ENCODE results near the gene PIM3. TPM values are rescaled to one million over a fixed set of nuclear protein-coding genes. Genes with fewer than 3 reads are reported as not detected.

Gene PIM3
- total and polyA plus RNA-seq, 4 donors: 14.5 to 44.0 (median 28.1) TPM

DNA sequence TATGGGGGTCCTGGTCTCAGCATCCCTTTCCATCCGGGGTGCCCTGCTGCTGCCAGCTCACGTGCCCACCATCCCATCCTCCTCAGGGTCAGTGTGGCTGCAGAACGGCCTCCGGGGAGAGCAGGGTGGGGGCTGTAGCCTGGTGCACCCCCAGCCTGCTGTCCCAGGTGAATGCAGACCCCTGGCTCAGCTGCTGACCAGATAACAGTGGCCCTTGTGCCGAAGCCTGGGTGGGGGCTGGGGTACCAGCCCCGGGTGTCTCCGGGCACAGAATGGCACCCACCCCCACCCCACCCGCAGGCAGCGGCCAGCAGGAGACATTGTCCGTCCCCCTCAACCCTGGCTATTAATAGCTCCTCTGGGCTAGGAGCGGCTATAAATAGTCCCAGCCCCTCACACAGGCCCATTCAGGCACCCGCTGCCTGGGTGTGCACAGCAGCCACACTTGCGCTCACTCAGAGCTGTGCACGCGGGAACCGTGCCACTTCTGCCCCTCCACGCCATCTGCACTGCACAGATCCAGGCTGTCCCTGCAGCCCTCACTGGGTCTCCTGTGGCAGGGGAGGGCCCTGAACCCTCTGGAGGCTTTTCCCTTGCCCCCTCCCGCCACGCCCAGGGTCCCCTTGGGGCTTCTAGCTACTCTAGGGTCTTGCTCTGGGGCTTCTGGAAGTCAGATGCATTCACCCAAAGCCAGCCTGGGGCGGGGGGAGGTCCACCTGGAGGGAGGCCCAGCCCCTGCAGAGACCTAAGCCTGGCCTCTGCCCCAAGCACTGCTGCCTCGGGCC, 23.4 kb upstream of the PIM3 start:
- Histone ChIP-seq H3K9ac (ENCODE audit: low read depth in 1 of 2, low read length in 2 of 2) (no peak overlapping the region), H3K4me1 (ENCODE audit: control insufficient read depth in 4 of 4, insufficient read depth in 4 of 4, low read length in 3 of 4) (peaks cover 5 to 41% (median 31%) of the 10 kb centered on the region in 4 donors), H3K36me3 (ENCODE audit: control insufficient read depth in 4 of 4, insufficient read depth in 3 of 4, low read depth in 1 of 4, low read length in 3 of 4) (no peaks in the 10 kb centered on the region), H3K27me3 (ENCODE audit: control insufficient read depth in 4 of 4, insufficient read depth in 4 of 4, low read length in 3 of 4) (no peaks in the 10 kb centered on the region), H3K27ac (ENCODE audit: low read depth in 1 of 2, low read length in 2 of 2) (peak overlapping the region; percentile 74), H3K4me3 (ENCODE audit: low read depth in 1 of 3, low read length in 3 of 3) (no peak overlapping the region), H3K9me3 (ENCODE audit: control insufficient read depth in 4 of 4, low read length in 3 of 4) (no peaks in the 10 kb centered on the region)
- DNase-seq (ENCODE audit: low spot score): no peak
- TF ChIP-seq, protein P1, sequence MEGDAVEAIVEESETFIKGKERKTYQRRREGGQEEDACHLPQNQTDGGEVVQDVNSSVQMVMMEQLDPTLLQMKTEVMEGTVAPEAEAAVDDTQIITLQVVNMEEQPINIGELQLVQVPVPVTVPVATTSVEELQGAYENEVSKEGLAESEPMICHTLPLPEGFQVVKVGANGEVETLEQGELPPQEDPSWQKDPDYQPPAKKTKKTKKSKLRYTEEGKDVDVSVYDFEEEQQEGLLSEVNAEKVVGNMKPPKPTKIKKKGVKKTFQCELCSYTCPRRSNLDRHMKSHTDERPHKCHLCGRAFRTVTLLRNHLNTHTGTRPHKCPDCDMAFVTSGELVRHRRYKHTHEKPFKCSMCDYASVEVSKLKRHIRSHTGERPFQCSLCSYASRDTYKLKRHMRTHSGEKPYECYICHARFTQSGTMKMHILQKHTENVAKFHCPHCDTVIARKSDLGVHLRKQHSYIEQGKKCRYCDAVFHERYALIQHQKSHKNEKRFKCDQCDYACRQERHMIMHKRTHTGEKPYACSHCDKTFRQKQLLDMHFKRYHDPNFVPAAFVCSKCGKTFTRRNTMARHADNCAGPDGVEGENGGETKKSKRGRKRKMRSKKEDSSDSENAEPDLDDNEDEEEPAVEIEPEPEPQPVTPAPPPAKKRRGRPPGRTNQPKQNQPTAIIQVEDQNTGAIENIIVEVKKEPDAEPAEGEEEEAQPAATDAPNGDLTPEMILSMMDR (IDR thresholded peaks at IDR 0.05; ENCODE audit: low read depth, low read length, missing input control): no peak
- peak; percentile 37 for TF ChIP-seq TAF1 (conservative IDR thresholded peaks at IDR 0.05)
- WGBS: 73% methylated on average over 21 of the region's 21 CpGs

DNA sequence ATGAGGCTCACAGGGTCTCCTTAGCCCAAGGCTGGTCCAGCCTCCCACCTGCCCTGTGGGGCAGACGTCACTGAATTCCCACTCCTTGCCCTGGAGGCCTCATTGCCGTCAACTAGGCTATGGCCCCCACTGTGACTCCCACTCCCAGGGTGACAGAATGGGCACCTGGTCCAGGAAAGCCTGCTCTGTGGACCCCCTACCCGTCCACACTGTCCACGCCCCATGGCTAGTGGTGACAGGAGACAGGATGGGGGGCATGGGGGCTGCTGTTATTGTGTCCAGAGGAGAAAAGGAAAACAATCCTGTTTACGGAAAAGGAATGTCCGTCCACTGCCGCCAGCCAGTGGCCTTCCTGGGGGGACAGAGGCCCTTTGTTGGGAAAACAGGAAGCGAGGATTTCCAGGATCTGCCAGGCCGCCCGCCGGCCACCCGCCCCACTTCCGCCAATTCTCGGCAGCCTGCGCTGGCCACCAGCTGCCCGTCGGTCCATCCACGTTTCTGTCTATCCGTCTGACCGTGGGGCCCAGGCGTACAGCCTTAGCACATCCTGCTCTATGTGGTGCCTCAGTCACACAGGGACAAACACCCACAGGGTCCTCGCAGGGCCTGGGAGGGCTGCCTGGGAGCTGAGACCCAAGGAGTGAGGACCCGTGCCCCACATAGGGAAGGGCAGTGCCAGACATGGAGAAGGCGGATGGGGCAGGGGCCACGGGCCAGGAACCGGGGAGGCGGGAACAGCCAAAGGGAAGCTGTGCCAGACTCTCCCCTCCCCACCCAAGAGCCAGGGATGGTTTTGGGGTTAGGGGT, 22.6 kb upstream of the PIM3 start:
- Histone ChIP-seq H3K9me3 (ENCODE audit: control insufficient read depth in 4 of 4, low read length in 3 of 4) (no peaks in the 10 kb centered on the region), H3K9ac (ENCODE audit: low read depth in 1 of 2, low read length in 2 of 2) (no peak overlapping the region), H3K36me3 (ENCODE audit: control insufficient read depth in 4 of 4, insufficient read depth in 3 of 4, low read depth in 1 of 4, low read length in 3 of 4) (no peaks in the 10 kb centered on the region), H3K4me1 (ENCODE audit: control insufficient read depth in 4 of 4, insufficient read depth in 4 of 4, low read length in 3 of 4) (peaks cover 5 to 41% (median 31%) of the 10 kb centered on the region in 4 donors), H3K4me3 (ENCODE audit: low read depth in 1 of 3, low read length in 3 of 3) (no peak overlapping the region), H3K27me3 (ENCODE audit: control insufficient read depth in 4 of 4, insufficient read depth in 4 of 4, low read length in 3 of 4) (no peaks in the 10 kb centered on the region), H3K27ac (ENCODE audit: low read depth in 1 of 2, low read length in 2 of 2) (peak overlapping the region; percentile 68 to 74)
- no peak for DNase-seq (ENCODE audit: low spot score)
- 81% methylated on average over 27 of the region's 27 CpGs for WGBS
- no peak for TF ChIP-seq HNF4G (IDR thresholded peaks at IDR 0.05)
- no peak for TF ChIP-seq FOXA2 (IDR thresholded peaks at IDR 0.05)
- peak in 1 of 2 donors; percentile 24 for TF ChIP-seq RXRA (IDR thresholded peaks at IDR 0.05)
- TF ChIP-seq, protein P2, sequence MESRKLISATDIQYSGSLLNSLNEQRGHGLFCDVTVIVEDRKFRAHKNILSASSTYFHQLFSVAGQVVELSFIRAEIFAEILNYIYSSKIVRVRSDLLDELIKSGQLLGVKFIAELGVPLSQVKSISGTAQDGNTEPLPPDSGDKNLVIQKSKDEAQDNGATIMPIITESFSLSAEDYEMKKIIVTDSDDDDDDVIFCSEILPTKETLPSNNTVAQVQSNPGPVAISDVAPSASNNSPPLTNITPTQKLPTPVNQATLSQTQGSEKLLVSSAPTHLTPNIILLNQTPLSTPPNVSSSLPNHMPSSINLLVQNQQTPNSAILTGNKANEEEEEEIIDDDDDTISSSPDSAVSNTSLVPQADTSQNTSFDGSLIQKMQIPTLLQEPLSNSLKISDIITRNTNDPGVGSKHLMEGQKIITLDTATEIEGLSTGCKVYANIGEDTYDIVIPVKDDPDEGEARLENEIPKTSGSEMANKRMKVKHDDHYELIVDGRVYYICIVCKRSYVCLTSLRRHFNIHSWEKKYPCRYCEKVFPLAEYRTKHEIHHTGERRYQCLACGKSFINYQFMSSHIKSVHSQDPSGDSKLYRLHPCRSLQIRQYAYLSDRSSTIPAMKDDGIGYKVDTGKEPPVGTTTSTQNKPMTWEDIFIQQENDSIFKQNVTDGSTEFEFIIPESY (IDR thresholded peaks at IDR 0.05): no peak
- TF ChIP-seq ATF3 (IDR thresholded peaks at IDR 0.05): no peak
- TF ChIP-seq SP1 (IDR thresholded peaks at IDR 0.05): peak; percentile 59
- TF ChIP-seq, protein P3, sequence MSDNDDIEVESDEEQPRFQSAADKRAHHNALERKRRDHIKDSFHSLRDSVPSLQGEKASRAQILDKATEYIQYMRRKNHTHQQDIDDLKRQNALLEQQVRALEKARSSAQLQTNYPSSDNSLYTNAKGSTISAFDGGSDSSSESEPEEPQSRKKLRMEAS (IDR thresholded peaks at IDR 0.05): no peak
- peak; percentile 71 for TF ChIP-seq NR2F2 (IDR thresholded peaks at IDR 0.05)
- peak in 1 of 2 donors; percentile 47 for TF ChIP-seq EGR1 (IDR thresholded peaks at IDR 0.05; ENCODE audit: low read depth in 2 of 2)
- TF ChIP-seq HNF4A (conservative IDR thresholded peaks at IDR 0.05): no peak
- no peak for TF ChIP-seq TAF1 (conservative IDR thresholded peaks at IDR 0.05)
- TF ChIP-seq RAD21 (IDR thresholded peaks at IDR 0.05): peak in 1 of 2 donors; percentile 21
- TF ChIP-seq YY1 (IDR thresholded peaks at IDR 0.05): no peak
- peak in 1 of 2 donors; percentile 46 for TF ChIP-seq GABPA (IDR thresholded peaks at IDR 0.05 in 1 of 2, conservative IDR thresholded peaks at IDR 0.05 in 1 of 2)
- TF ChIP-seq, protein P4, sequence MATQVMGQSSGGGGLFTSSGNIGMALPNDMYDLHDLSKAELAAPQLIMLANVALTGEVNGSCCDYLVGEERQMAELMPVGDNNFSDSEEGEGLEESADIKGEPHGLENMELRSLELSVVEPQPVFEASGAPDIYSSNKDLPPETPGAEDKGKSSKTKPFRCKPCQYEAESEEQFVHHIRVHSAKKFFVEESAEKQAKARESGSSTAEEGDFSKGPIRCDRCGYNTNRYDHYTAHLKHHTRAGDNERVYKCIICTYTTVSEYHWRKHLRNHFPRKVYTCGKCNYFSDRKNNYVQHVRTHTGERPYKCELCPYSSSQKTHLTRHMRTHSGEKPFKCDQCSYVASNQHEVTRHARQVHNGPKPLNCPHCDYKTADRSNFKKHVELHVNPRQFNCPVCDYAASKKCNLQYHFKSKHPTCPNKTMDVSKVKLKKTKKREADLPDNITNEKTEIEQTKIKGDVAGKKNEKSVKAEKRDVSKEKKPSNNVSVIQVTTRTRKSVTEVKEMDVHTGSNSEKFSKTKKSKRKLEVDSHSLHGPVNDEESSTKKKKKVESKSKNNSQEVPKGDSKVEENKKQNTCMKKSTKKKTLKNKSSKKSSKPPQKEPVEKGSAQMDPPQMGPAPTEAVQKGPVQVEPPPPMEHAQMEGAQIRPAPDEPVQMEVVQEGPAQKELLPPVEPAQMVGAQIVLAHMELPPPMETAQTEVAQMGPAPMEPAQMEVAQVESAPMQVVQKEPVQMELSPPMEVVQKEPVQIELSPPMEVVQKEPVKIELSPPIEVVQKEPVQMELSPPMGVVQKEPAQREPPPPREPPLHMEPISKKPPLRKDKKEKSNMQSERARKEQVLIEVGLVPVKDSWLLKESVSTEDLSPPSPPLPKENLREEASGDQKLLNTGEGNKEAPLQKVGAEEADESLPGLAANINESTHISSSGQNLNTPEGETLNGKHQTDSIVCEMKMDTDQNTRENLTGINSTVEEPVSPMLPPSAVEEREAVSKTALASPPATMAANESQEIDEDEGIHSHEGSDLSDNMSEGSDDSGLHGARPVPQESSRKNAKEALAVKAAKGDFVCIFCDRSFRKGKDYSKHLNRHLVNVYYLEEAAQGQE (IDR thresholded peaks at IDR 0.05): no peak
